HG03060 (cell line): ENCODE data around the gene CERCAM.
"Not testable (repeated sequence)": the region's sequence is repeated elsewhere in the genome, so short reads cannot be mapped to it uniquely, and the experiment has no call there.

Experiments
- ATAC-seq: cut with Tn5 transposase; IDR thresholded peaks from one replicate; pipeline ENCODE4 v1.9.1; 2021; ENCODE audit warnings: low read depth, moderate number of reproducible peaks; ENCODE audit not compliant: unreplicated experiment

CERCAM gene

DNA sequence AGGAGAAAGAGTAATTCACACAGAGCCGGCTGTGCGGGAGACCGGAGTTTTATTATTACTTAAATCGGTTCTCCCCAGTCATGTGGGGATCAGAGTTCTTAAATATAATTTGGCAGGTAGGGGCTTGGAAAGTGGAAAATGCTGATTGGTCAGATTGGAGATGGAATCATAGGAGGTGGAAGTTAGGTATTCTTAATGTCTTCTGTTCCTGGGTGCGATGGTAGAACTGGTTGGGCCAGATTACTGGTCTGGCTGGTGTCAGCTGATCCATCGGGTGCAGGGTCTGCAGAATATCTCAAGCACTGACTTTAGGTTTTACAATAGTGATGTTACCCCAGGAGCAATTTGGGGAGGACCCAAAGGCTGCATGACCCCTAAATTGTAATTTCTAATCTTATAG, 4.6 kb upstream of the CERCAM start:
- no peak for ATAC-seq

DNA sequence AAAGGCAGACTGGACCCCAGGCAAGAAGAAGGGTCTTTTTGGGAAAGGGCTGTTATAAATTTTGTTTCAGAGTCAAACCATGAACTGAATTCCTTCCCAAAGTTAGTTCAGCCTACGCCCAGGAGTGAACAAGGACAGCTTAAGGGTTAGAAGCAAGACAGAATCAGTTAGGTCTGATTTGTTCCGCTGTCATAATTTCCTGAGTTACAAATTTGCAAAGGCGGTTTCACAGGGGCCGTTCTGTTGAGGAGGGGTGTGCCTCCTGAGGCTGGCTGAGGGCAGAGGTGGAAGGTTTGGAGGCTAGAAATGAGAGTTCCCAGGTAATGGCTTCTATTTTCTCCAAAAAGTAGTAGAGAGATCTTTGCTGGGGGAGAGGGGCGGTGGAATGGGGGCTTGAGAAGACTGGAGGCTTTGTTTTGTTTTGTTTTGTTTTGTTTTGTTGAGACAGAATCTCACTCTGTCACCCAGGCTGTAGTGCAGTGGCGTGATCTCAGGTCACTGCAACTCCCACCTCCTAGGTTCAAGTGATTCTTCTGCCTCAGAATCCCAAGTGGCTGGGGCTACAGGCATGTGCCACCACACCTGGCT, 4.1 kb upstream of the CERCAM start:
- ATAC-seq, result no peak

DNA sequence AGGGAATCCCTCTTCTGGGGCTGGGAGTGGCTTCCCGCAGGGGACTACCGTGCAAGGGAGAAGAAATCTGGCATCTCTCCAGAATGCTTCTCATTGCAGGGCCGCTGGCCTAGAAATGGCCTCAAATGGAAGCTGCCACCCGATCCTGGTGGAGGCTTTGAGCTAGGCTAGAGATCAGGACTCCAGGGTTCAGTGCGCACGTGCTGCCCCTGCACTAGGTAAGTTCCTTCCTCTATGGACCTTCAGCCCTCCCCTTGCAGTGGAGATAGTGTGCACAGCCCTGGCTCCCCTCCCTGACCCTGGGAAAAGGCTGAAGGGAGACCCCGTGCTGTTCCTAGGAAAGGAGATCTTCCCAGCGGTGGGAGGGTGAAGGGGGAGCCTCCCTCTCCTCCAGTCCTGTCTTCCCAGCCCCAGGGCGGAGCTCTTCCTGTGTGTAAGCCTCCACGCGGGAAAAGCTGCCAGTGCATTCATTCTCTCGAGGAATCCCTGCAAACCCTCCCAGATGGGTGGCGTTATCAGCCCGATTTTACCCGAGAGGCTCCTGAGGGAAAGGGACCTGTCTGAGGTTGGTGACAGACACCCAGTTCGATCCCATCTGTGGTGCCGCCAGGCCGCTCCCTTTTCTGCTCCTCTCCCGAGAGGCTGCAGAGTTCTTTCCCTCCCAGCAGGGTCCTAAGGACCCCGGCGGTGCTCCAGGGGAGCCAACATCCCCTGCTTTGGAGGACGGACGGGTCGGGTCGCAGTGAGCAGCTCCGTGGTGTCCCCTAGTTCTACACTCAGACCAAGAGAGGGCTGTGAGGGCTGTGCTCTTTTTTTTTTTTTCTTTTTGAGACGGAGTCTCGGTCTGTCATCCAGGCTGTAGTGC, 1.4 kb upstream of the CERCAM start:
- no peak for ATAC-seq

DNA sequence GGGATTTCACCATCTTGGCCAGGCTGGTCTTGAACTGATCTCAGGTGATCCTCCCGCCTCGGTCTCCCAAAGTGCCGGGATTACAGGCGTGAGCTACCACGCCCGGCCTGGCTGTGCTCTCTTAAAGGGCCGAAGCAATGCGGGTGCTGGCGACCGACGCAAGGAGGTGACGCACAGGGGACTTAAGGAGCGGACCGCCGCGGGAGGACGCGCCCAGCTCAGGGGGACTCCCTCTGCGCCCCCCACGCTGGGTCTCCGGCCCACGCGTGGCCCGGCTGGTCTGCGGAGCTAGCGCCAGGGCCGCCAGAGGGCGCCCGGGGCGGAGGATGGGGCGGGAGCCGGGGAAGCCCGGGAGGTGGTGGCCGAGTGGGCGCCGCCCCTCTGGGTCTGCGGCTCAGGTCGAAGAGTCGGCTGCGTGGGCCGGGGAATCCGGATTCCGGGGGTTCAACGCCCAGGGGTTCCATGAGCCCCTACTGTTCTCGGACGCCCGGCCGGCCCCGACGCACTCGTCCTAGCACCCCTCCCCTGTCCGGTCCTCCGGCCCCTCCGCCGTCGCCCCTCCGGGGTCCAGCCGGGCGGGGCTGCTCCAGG, 502 bp upstream of the CERCAM start:
- ATAC-seq, result no peak

DNA sequence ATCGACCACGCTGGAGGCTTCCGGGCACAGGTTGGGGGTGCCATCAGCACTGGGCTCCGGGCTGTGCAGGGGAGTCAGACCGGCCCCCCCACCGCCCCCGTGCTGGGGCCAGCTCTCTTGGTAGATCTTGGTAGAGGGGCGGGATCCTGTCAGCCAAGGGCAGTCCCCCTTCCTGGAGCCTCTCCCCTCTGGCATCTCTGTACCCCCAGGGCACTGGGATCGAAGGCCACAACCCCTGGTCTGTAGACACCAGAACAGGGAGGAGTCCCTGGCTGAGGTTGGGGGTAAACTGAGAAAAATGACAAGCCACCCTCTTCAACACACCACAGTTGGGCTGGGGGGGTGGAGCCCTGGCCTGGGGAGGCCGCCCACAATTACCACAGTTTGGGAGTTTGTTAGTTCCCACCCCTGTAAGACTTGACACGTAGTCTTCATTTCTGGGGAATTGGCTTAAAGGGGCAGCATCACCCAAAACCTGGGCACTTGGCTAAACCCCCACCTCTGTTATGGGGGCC, 882 bp downstream of the CERCAM start:
- no peak for ATAC-seq

DNA sequence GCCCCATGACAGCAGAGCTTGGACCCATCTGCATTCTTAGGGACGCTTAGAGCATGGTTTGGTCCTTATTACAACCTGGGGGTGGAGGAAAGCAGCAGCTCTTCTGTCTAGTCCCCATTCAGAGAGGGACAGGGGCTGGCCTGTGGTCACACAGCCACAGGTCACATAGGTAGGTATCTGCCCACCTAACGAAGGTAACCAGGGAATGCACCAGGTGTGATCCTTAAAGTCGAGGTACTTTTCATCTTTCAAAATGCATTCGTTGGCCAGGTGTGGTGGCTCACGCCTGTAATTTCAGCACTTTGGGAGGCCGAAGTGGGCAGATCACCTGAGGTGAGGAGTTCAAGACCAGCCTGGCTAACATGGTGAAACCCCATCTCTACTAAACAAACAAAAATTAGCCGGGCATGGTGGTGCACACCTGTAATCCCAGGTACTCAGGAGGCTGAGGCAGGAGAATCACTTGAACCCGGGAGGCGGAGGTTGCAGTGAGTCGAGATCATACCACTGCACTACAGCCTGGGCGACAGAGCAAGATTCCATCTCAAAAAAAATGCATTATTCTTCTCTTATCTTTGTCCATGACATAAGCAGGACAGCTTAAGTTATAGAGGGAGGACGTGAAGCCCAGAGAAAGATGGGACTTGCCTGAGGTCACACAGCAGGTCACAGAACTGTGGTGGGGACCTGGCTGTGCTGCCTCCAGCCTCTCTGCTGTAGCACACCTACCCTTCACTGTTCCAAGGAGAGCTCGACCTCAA, 1.5 kb downstream of the CERCAM start:
- ATAC-seq, result not testable (repeated sequence)

DNA sequence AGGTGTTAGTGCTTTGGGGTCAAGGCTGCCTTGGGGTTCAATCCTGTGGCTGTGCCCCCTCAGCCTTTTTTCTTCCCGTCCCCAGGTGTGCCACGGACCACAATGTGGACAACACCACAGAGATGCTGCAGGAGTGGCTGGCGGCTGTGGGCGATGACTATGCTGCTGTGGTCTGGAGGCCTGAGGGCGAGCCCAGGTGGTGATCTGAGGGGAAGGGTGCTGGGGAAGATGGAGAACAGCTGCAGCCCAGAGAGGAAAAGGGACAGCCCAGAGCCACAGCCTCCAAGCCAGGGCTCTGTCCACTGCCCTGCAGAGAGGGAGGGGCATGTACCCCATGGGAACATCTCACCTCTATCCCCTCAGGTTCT, 2.1 kb downstream of the CERCAM start:
- ATAC-seq, result no peak

DNA sequence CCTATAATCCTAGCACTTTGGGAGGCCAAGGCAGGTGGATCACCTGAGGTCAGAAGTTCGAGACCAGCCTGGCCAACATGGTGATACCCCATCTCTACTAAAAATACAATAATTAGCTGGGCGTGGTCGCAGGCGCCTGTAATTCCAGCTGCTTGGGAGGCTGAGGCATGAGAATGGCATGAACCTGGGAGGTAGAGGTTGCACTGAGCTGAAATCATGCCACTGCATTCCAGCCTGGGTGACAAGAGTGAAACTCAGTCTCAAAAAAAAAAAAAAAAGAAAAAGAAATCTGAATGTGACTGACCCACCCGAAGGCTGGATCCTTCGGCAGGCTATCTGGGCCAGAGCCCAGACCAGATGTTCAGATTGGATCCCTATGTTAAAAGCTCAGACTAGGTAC, 2.7 kb downstream of the CERCAM start:
- ATAC-seq, result not testable (repeated sequence)

DNA sequence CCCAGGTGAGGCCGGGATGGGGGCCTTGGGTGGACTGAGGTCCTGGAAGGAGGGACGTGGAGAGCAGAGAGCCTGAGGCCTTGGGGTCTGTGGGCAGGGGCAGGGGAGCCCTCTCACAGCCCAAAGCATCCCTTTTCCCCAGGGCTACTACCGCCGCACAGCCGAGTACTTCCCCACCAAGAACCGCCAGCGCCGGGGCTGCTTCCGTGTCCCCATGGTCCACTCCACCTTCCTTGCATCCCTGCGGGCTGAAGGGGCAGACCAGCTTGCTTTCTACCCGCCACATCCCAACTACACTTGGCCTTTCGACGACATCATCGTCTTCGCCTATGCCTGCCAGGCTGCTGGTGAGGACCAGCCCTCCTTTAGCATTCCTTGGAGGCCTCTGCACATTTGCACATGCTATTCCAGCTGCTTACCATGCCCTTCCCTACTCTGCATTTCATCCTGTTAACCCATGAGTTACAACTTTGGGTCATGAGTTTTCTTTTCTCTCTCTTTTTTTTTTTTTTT, 3.7 kb downstream of the CERCAM start:
- ATAC-seq, result no peak

DNA sequence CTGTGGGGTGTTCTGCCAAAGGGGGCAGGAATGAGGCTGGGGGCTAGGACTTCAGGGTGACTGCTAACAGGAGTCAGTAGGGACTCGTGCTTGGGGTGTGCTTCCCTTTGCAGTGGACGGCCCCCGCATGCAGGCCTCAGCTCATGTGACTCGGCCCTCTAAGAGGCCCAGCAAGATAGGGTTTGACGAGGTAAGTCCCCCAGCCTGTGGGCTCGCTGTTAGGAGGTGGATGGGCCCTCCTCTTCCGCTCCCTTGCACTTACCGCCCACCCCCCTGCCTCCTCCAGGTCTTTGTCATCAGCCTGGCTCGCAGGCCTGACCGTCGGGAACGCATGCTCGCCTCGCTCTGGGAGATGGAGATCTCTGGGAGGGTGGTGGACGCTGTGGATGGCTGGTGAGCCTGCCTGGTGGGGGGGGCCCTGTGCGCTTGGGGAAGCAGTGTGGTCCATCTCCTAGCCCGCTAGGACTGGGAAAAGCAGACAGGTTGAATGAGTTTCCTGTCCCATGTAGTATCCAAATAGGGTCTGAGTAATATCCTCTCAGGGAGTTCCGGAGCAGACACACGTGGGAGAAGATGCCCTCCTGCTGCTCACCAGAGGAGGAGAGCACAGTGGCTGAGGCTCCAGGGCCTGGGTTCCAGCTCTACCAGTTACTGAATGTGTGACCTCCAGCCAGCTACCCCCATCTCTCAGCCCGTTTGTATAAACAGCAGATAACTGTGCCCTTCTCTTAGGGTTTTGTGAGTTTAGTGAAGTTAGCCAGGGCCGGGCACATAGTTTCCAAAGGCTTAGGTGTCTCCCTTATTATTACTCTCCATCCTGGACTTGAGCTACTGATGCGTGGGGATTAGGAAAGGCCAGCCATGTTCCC, 8.2 kb downstream of the CERCAM start:
- ATAC-seq, result no peak

DNA sequence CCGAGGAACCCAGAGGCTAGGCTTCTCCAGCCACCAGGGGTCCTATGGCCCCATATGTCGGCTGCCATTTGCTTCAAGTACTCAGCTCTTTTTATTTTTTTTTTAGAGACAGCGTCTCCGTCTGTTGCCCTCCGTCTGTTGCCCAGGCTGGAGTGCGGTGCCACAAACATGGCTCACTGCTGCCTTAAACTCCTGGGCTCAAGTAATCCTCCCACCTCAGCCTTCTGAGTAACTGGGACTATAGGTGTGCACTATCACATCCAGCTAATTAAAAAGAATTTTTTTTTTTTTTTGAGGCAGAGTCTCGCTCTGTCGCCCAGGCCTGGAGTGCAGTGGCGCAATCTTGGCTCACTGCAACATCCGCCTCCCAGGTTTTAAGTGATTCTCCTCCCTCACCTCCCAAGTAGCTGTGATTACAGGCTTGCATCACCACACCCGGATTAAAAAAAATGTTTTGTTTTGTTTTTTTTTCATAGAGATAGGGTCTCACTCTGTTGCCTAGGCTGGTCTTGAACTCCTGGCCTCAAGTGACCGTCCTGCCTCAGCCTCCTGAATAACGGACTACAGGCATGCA, 8.9 kb downstream of the CERCAM start:
- no peak for ATAC-seq

DNA sequence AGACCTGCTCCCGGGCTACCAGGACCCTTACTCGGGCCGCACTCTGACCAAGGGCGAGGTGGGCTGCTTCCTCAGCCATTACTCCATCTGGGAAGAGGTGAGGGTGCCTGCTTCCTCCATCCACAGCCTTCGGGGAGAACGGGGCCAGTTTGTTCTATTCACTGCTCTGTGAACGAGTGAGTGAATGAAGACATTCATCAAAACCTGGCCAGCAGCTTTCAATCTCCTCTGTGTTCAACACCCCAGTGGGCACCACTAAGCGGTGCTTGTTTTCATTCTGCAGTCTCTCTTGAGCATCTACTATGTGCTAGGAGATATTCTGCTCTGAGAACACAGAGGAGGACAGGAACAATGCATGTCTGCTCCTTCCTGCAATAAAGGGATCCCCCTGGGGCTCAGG, 10.6 kb downstream of the CERCAM start:
- no peak for ATAC-seq

DNA sequence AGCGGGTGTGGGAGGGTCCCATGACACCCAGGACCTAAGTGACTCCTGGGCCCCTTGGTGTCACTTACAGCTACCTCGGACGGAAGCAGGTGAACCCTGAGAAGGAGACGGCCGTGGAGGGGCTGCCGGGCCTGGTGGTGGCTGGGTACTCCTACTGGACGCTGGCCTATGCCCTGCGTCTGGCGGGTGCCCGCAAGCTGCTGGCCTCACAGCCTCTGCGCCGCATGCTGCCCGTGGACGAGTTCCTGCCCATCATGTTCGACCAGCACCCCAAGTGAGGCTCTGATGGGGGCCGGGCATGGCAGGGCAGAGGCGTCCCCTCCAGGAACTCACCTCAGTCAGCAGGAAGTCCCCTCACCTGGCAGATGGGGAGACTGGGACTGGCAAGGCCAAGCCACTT, 13.7 kb downstream of the CERCAM start:
- no peak for ATAC-seq

DNA sequence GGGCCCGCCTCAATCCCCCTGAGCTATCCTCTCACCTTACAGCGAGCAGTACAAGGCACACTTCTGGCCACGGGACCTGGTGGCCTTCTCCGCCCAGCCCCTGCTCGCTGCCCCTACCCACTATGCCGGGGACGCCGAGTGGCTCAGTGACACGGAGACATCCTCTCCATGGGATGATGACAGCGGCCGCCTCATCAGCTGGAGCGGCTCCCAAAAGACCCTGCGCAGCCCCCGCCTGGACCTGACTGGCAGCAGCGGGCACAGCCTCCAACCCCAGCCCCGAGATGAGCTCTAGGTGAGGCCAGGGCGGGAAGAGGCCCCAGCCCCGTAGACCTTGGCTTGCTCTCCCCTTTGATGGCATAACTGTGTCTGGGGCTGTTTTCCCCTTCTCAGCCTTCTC, 15.0 kb downstream of the CERCAM start:
- ATAC-seq, result no peak

DNA sequence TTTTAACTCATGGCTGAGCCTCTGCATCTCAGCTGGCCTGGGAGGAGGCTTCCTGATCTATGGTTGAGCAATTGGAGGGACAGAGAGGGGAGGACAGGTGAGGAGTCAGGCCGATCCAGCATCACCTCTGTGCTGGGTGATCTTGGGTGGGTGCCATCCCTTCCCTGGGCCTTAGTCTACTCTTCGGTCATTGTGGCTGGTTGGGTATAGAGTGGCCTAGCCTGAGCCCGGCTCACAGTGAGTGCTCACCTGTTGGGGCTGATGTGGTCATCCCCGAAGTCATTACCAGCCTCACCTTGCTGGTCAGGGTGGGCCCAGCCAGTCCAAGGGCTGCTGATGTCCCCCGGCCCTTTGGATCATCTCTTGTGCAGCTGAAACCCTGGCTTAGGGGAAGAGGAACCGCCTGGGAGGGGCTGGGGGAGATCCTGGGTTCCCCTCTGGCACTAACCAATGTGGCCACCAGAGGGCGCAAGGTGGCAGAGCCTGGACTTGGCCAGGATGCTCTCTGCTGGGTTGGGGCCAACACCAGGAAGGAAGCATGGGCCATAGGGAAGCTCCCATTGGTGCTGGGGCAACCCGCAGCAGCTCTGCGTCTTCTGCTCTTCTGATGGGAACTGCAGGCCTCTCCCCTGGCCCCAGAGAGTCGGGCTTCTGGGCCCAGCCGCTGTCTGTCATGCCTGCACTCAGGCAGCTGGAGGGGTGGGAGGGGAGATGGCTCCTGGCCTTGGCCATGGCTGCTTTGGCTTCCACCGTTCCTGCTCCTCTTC, 17.9 kb downstream of the CERCAM start:
- no peak for ATAC-seq

DNA sequence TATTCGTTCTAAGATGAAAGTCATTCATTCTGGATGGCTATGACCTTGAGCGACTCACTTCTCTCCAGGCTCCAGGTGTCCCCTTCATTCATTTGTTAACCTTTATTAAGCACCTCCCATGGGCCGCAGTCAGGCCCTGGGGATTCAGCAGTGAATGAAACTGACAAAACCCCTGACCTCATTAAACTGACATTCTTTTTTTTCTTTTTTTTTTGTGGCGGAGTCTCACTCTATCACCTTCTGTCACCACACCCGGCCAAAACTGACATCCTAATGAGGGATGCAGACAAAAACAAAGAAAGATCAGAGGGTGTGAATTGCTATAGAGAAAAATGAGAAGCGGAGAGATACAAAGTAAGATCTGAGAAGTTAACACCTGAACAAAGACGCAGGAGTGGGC, 18.6 kb downstream of the CERCAM start:
- no peak for ATAC-seq

DNA sequence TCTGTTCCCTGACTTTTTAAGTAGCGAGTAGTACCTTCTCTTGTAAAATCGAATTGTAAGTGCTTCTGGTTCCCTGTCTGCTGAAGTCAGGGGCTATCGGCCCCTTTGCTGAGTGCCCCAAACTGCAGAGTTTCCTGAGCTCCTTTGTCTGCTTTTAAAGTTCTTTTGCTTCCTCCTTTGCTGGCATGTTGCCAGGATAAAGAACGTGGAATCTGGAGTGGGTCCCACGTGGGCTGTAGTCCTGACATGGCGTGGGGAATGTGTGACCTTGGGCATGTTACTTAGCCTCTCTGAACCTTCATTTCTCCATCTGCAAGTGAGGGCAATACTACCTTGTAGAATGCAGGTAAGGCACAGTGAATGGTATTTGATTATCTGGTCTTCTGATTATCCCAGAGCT, 21.5 kb downstream of the CERCAM start:
- ATAC-seq, result no peak

DNA sequence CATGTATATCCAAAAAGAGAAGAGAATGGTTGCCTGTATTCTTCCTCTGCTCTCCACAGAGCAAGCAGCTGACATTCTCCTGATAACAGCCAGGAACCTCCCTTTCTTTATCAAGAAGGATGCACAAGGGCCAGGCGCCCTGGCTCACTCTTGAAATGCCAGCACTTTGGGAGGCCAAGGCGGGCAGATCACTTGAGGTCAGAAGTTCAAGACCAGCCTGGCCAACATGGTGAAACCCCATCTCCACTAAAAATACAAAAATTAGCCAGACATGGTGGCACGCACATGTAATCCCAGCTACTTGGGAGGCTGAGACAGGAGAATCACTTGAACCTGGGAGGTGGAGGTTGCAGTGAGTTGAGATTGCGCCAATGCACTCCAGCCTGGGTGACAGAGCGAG, 25.8 kb downstream of the CERCAM start:
- not testable (repeated sequence) for ATAC-seq

DNA sequence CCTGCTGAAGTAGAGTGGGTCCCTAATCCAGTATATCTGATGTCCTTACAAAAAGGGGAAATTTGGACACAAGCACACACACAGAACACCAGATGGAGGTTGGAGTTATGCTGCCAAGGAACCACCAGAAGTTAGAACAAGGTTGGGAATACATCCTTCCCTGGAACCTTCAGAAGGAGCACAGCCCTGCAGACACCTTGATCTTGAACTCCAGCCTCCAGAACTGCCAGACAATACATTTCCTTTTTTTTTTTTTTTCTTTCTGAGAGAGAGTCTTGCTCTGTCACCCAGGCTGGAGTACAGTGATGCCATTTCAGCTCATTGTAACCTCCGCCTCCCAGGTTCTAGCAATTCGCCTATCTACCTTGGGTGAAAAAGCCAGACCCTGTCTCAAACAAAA, 28.1 kb downstream of the CERCAM start:
- no peak for ATAC-seq
